GM21786 (cell line): ENCODE data around the gene UCP3.

ENCODE experiments used
- ATAC-seq: cut with Tn5 transposase; IDR thresholded peaks from one replicate; pipeline ENCODE4 v1.9.1; 2021; ENCODE audit not compliant: unreplicated experiment

The UCP3 gene

DNA sequence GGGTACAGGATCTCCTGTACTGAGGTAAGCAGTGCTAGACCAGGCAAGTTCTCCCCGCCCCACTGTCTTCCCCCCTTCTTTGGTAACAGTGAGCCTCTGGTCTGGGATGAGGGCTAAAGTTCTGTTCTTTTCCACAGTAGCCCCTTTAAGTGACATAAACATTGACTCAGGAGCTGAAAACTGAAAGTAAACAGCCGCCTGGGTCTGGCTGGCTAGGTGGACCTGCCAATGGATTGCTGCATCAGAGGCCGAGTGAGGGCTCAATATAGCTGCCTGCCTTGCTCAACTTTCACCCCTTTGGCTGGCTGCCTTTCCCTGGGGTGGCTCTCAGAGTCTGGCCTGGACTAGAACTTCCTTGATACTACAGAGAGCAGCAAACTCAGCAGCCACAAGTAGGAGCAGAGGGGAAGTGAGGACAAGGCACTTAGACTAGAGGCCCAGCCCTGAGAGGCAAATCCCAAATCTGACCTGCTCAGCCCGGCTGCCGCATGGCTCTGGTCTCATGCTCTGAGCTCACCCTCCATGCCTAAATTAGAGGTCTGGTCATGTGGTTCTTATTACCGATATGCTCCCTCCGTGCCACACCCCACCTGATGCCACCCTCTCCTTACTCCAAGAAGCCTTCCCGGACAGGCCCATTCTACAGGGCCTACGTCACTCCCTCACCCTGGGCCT, 9.6 kb upstream of the UCP3 start:
- no peak for ATAC-seq

DNA sequence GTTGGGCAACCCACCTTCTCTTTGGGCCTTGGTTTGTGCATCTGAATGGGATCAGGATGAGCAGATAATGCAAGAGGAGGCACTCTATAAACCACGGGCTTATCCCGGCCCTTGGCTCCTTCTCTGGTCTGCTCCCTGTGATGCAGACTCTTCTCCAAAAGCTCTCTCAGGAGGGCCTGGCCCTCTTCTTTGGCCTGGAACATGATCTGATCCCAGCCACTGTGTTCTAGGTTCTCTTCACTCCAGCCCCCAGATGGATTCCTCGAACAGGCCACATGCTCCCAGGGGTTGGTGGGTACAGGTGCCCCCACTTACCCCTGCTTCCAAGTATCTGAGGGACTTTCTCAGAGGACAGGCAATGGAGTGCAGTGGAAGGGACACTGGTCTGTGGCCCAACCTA, 8.7 kb upstream of the UCP3 start:
- ATAC-seq = no peak

DNA sequence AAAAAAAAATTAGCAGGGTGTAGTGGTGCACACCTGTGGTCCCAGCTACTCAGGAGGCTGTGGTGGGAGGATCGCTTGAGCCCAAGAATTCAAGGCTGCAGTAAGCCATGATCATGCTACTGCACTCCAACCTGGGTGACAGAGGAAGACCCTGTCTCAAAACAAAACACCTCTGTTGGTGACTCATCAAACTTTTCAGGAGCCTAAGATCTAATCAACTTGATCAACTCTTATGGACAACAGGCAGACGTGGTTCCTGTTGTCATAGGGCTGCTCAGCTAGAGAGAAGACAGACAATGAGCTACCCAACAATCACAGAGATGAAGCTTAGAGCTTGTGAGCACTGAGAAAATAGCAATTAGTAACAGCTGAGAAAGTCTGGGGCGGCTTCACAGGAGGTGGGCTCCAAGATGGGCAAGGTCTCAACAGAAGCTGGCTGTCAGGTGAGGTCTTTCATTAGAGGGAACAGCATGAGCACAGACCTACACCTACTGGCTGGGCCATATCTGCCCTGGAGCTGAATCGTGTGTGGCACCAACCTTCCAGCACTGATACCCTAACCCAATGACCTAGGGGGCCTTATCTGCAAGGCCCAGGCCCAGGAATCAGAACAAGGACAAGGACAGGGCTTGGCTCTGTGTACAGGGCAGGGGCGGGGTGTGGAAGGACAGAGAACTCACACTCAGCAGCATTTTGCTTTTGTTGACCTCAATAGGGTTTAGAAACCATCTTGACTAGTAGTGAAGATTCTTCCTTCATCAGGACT, 7.2 kb upstream of the UCP3 start:
- ATAC-seq = no peak

DNA sequence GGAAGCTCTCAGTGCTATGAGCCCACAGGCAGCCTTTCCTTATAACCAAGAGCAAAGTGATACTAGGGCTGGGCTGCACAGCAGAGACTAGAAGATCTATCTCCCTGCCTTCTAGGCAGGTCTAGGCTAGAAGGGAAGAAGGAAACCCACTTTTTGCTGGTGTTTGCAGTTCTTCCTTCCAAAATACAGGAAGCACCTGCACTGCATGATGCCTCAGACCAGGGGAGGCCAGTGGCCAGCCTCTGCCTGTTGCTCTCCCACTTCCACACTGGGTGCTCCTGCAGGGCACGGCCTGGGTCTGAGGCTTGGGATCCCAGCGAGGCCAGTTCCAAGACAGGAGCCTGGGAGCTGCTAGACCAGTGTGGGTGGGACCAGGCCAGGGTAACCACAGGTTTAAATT, 6.0 kb upstream of the UCP3 start:
- no peak for ATAC-seq

DNA sequence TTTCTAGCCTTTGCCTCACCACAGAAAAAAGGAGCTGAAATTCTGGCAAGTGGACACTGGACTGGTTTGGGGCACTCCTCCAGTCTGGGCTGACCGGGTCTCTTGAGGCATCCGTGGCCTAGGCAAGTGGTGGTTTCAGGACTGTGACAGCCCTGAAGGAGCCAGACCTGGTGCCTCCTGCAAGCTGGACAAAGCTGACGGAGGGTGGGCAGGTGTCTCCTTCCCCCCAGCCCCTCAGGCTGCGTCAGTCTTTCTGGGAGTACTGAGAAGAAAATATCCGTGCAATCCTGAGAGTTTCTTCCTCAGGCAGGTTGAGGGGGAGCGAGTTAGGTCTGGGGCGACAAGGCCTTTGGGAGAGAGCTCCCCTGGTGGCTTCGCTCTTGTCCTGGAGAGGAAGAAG, 4.3 kb upstream of the UCP3 start:
- no peak for ATAC-seq

DNA sequence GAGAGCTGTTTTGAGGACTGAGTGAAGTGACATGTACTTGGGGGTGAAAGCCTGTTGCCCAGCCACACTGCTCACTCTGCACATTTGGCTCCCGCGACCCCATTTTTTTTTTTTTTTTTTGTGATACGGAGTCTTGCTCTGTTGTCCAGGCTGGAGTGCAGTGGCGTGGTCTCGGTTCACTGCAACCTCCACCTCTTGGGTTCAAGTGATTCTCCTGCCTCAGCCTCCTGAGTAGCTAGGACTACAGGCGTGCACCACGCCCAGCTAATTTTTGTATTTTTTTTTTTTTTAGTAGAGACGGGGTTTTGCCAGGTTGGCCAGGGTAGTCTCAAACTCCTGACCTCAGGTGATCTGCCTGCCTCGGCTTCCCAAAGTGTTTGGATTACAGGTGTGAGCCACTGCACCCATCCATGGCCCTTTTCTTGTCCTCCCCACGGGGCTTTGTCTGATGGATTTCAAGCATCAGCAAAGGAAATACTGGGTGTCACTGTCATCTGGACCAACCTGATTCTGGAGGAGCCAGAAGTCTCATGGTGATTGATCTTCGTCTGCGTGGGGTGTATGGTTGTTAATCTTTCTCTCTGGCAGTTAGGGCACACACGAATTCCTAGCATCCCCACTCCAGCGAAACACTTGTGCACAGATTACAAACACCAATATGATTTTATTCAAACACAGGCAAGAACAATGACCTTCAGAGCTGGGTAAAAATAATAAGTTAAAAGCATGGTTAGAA, 3.4 kb upstream of the UCP3 start:
- ATAC-seq = no peak

DNA sequence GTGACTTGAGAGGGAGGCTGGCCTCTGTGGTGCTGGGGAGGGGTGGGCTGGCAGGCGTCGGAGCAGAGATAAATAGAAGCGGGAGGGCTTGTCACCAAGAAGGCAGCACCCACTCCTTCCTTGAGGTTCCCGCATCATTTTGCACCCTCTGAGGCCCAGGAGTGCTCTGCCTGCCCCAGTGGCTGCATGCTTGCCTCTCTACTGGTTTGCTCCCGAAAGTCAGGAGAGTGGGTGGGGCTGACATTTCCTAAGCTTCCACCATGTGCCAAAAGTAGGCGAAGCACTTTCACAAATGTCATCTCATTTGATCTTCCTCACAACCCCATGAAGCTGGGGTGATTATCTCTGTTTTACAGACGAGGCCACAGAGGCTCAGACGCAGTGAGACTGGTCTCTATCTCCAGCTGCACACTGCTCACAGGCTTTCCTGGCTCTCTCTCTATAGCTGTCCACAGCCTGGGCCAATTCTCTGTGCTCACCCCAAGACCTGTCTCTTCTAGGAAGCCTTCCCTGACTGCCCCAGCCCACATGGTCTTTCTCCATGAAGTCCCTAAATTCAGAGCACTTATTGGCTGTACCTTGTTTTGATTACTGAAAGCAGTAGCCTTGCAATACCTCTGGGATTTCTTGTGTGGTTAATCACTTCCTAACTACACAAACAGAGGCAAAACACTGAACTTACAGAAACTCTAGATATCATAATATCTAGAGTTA, 2.6 kb upstream of the UCP3 start:
- ATAC-seq = peak; percentile 69

DNA sequence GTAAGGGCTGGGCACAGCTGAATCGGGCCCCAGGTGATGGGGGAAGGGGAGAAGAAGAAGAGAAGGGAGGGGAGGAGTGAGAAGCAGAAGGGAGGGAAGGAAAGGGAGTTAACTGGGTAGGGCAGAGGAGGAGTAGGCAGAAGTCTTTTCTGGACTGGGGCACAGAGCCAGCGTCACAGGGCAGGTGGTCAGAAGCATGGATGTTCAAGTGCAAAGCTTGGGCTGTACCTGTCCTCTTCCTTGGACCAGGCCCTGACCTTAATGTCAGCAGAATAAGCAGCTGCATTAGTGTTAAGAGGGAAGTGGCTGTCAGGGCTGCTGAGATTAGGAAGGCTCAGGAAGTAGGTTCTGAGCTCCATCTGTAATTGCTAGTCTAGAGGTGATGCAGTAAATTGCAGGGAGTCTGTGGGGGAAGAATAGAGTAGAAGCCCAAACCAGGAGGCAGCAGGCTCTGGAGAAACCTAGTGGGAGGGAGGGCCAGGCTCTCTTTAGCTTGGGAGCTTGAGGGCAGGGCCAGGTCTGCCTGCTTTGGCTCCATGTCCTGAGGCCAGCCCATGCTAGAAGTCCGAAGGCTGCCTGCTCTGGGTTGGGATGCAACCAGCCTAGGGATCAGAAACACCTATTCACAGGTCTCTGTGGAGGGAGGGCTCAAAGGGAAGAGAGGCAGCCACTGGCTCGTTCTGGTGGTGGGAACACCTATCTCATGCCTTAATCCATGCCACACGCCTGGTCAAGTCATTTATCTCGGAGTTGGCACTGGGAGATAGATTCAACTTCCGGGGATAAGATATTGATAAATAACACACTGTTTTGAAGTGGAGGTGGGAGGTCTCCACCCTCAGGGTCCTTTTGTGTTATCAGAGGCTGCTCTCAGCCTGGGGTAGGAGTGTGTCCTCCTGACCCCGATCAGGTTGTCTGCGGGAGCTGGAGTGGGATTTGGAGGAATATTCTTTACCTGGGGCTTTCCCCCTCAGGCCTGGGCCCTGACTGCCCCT, 1.7 kb upstream of the UCP3 start:
- ATAC-seq = no peak

DNA sequence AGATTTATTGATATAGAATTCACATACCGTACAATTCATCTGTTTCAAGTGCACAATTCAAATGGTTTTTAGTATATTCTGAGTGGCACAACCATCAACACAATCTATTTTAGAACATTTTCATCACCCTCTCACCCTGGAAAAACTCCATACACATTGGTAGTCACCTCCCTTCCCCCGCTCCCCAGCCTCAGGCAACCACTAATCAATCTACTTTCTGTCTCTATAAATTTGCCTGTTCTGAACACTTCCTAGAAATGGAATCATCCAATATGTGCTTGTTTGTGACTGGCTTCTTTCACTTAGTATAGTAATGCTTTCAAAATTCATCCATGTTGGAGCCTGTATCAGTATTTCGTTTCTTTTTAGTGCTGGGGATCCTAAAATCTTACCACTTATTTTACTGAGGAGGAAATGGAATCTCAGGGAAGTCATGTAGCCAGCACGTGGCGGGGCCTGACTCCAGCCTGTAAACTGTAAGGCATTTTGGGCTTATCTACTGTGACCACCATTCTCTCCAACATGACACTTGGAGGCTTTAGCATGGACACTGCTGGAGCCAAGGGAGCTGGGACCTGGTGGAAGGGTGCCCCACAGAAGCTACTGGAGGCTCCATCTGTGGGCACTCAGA, 905 bp upstream of the UCP3 start:
- ATAC-seq = no peak

DNA sequence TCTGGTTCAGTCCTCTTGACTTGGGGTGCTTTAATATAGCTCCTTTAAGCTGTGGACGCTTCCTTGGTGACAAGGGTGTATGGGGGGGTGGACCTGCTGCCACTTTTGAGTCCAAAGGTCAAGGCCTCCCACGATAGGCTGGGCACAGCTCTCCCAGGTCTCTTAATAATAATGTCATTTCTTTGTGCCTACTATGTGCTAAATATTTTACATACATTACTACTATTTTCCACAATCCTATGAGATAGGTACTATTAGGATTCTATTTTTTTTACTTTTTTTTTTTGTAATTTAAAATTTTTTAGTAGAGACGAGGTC, 304 bp upstream of the UCP3 start:
- ATAC-seq = no peak

DNA sequence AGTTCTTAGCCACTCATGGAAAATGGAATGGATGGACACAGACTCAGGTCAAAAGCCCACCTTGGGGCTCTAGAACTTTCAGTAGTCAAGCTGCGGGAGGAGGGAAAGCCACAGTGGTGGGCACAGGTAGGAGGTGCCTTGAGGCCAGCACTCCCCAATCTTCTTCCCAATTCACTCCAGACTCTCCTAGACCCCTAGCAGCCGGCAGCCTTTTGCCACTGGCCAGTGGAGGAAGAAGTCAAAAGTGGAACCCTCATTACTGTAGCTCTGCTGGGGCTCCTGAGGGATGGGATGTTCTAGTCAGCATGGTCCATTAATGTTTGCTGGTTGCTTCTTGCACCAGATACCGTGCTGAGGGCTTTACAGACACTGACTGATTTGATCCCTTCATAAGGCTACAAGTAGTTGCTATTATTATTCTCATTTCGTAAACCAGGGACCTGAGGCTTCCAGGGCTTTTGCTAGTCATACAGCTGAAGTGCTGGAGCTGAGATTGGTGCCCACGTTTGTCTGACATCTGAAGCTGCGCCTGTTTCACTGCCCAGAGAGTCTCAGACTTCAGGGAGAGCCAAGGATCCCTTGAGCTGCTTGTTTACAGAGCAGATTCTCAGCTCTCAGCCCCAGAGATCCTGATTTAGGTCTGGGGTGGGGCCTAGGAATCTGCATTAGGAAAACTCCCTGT, 1.1 kb downstream of the UCP3 start:
- ATAC-seq = no peak

DNA sequence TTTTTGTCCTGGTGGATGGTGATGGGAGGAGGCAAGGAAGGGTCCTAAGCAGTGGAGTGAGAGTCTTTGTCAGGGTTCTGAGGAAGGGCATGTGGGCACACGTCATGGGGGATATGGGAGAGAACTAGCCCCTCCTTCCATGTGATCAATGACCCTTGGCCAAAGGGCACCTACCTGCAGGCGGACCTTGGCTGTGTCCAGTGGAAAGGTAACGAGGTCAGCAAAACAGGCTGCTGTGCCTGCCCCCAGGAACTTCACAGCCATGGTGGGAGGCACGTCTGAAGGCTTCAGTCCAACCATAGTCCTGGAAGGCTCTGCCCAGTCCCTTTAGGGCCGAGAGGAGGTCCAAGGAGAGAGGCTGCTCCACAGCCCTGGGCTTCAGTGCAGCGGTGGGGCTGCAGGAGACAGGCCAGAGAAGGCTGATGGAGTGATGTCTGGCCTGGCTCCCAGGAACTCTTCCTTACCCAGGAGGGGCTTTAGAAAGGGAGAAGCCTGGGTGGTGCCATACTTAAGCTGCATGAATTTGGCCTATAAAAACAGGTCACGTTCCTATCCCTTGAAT, 2.1 kb downstream of the UCP3 start:
- no peak for ATAC-seq

DNA sequence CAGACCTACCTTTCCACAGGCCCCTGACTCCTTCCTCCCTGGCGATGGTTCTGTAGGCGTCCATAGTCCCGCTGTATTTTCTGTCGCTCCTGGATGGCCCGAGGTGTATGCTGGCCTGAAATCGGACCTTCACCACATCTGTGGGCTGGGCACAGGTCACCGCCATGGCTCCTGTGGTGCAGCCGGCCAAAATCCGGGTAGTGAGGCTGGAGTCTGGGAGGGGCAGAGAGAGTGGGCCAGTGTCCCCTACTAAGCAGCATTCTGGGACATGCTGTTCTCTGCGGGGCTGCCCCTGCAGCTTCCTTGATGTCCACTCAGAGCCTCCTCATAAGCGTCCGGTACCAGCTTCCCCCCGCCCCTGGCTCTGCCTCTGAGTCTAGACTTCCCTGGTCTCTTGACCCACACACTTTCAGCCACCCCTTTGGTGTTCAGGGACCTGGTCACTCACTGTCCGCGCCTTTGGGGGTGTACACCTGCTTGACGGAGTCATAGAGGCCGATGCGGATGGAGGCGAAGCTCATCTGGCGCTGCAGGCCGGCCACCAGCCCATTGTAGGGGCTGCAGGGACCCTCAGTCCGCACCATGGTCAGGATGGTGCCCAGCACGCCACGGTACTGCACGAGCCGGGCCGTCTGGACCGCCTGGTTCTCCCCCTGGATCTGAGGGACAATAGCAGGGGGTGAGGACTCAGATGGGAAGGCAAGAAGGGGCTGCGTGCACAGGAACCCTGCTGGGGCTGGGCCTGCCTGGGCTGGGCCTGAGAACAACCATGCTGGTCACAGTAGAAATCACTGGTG, 3.0 kb downstream of the UCP3 start:
- ATAC-seq = no peak

DNA sequence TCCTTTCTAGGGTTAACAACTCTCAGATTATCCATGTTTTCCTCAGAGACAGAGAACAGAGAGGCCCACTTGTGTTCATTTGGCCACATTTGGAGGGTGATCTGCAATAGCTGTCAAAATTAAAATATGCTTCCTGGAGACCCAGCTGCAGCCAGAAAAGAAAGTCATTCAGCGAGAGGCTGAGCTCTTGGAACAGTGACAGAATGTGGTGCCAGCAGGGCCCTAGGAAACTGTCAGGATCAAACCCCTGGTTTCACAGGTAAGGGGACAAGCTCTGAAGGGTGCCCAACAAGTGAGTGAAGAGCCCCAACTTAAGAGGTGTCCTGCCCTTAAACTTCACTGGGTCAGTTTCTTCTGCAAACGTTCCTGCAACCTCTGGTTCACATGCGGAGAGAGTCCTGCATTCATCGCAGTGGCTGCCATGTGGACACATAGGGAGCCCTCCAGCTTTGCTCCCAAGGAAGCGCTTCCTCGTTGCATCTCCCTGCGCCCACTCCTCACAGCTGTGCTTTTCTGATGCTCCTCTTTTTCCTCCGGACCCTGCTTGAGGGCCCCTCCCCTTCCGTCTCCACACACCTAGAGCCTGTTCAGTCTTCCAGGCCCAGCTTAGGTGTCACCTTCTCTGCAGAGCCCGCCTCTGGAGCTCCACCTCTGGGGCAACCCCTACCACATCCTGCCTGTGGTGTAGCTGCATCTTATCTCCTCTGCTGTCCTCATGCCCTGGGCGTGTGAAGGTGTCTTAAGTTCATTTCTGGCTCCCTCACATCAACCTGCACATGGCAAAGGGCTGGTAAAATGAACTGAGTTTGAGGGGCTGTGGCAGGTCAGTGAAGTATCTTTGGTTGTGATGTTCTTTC, 3.9 kb downstream of the UCP3 start:
- ATAC-seq = no peak

DNA sequence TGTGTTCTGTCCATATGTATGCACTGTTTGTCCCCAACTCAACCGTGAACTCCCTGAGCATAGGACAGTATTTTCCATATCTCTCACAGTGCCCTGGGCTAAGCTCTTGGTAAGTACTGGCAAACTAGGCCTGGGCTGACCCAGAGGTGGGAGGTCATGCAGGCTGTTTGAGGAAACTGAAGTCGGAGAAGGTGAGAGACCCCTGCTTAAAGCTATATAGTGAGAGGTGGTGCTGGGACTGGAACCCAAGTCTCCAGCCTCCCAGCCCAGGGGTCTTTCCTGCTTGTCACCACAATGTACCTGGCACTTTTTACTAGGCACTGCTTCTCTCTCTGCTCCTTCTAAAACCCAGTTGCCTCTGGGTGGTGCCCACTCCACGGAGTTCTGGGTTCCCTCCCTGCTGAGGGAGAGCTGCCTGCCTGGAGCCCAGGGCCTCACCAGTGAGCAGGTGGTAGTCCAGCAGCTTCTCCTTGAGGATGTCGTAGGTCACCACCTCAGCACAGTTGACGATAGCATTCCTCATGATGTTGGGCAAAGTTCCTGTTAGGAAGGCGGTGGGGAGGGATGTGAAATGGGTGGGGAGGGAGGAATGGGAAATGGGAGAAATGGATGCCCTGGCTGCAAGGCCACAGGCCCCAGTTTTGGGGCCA, 4.7 kb downstream of the UCP3 start:
- ATAC-seq = no peak

DNA sequence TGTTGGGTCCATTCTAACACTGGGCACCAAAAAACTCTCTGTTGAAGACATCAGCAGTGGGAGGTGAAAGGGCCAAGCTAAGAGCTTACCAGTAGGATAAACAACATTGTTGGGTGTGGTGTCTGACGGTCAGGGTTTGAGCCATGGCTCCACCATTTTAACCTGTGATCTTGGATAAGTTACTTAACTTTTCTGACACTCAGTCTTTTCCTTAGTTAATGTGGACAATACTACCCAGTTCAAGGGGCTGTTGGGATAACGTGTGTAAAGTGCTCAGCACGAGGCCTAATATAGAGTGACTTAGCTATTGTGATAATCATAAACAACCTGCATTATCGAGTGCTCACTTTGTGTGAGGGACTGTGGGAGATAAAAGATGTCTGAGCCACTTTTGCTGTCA, 6.1 kb downstream of the UCP3 start:
- ATAC-seq = no peak

DNA sequence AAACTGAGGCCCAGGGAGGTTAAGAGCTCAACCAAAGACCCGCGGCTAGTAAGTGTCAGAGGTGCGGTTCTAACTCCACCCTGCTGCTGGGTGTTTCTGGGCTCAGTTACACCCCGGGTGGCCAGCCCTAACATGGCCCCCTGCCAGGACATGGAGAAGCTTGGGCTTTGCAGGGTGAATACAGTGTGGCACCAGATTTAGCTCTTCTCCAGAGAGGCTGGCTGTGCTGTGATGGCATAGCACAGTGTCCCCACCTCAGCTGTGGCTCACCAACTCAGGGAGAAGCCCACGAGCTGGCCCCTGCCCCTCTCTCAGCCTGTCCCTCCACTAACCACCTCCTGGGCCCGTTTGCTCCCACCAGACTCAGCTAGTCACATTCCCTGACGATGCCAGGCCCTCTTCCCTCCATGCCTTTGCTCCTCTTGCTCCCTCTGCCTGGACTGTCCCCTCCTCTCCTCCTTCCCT, 7.0 kb downstream of the UCP3 start:
- no peak for ATAC-seq
